ENCODE measurements around the gene DIABLO.
"Not testable (repeated sequence)": the region's sequence is repeated elsewhere in the genome, so short reads cannot be mapped to it uniquely, and the experiment has no call there.

Gene DIABLO

GRCh38 chr12:122265476-122265875, 39.6 kb upstream of the DIABLO start:
- peak overlapping the region; percentile 45 for H3K27ac ChIP-seq (ENCODE audit: low read length)
- no peaks in the 10 kb centered on the region for H3K9me3 ChIP-seq (ENCODE audit: insufficient read depth, low read length)
- H3K4me3 ChIP-seq (ENCODE audit: low read length), result peak overlapping the region; percentile 89
- no peaks in the 10 kb centered on the region for H3K27me3 ChIP-seq (ENCODE audit: low read depth, low read length)
- peaks cover 11% of the 10 kb centered on the region for H3K4me1 ChIP-seq (ENCODE audit: low read length)
- H2AFZ ChIP-seq (ENCODE audit: low read depth, low read length), result peak overlapping the region; percentile 87
- H3K36me3 ChIP-seq (replicated peaks; ENCODE audit: low read depth, low read length), result peaks cover 7% of the 10 kb centered on the region
- H3K79me2 ChIP-seq (ENCODE audit: low read length), result peaks cover 12% of the 10 kb centered on the region
- peak overlapping the region; percentile 92 for H3K4me2 ChIP-seq (ENCODE audit: low read length)
- no peak for TF ChIP-seq EZH2phosphoT487 (IDR thresholded peaks at IDR 0.05; ENCODE audit: low read depth)
- TF ChIP-seq, protein P1, sequence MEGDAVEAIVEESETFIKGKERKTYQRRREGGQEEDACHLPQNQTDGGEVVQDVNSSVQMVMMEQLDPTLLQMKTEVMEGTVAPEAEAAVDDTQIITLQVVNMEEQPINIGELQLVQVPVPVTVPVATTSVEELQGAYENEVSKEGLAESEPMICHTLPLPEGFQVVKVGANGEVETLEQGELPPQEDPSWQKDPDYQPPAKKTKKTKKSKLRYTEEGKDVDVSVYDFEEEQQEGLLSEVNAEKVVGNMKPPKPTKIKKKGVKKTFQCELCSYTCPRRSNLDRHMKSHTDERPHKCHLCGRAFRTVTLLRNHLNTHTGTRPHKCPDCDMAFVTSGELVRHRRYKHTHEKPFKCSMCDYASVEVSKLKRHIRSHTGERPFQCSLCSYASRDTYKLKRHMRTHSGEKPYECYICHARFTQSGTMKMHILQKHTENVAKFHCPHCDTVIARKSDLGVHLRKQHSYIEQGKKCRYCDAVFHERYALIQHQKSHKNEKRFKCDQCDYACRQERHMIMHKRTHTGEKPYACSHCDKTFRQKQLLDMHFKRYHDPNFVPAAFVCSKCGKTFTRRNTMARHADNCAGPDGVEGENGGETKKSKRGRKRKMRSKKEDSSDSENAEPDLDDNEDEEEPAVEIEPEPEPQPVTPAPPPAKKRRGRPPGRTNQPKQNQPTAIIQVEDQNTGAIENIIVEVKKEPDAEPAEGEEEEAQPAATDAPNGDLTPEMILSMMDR (IDR thresholded peaks at IDR 0.05; ENCODE audit: low read depth, low read length), result no peak
- peak overlapping the region; percentile 79 for H3K9ac ChIP-seq (ENCODE audit: low read length)
- no peaks in the 10 kb centered on the region for H4K20me1 ChIP-seq (ENCODE audit: insufficient read depth, low read length)

- H3K27ac ChIP-seq (ENCODE audit: low read length); H3K27me3 ChIP-seq (ENCODE audit: low read depth, low read length); H3K4me3 ChIP-seq (ENCODE audit: low read length); H3K9me3 ChIP-seq (ENCODE audit: insufficient read depth, low read length); H2AFZ ChIP-seq (ENCODE audit: low read depth, low read length); H3K4me1 ChIP-seq (ENCODE audit: low read length); H3K9ac ChIP-seq (ENCODE audit: low read length); H3K79me2 ChIP-seq (ENCODE audit: low read length); H3K36me3 ChIP-seq (replicated peaks; ENCODE audit: low read depth, low read length); H3K4me2 ChIP-seq (ENCODE audit: low read length); H4K20me1 ChIP-seq (ENCODE audit: insufficient read depth, low read length): not testable (repeated sequence)
These were observed 34.9 kb upstream of the DIABLO start for GRCh38 chr12:122260735-122261134.

GRCh38 chr12:122258939-122259338, 33.1 kb upstream of the DIABLO start:
- not testable (repeated sequence) for H3K4me1 ChIP-seq (ENCODE audit: low read length); H3K79me2 ChIP-seq (ENCODE audit: low read length); H3K9ac ChIP-seq (ENCODE audit: low read length); H3K9me3 ChIP-seq (ENCODE audit: insufficient read depth, low read length); H3K27ac ChIP-seq (ENCODE audit: low read length); H2AFZ ChIP-seq (ENCODE audit: low read depth, low read length); H3K4me2 ChIP-seq (ENCODE audit: low read length); H3K36me3 ChIP-seq (replicated peaks; ENCODE audit: low read depth, low read length); H3K4me3 ChIP-seq (ENCODE audit: low read length); H4K20me1 ChIP-seq (ENCODE audit: insufficient read depth, low read length); H3K27me3 ChIP-seq (ENCODE audit: low read depth, low read length)

- not testable (repeated sequence) for H2AFZ ChIP-seq (ENCODE audit: low read depth, low read length); H3K79me2 ChIP-seq (ENCODE audit: low read length); H3K4me3 ChIP-seq (ENCODE audit: low read length); H3K27me3 ChIP-seq (ENCODE audit: low read depth, low read length); H4K20me1 ChIP-seq (ENCODE audit: insufficient read depth, low read length); H3K9me3 ChIP-seq (ENCODE audit: insufficient read depth, low read length); H3K36me3 ChIP-seq (replicated peaks; ENCODE audit: low read depth, low read length); H3K4me2 ChIP-seq (ENCODE audit: low read length); H3K27ac ChIP-seq (ENCODE audit: low read length); H3K4me1 ChIP-seq (ENCODE audit: low read length); H3K9ac ChIP-seq (ENCODE audit: low read length)
These were observed 32.6 kb upstream of the DIABLO start for GRCh38 chr12:122258462-122258861.

- no peaks in the 10 kb centered on the region for H3K9me3 ChIP-seq (ENCODE audit: insufficient read depth, low read length)
- peaks cover 4% of the 10 kb centered on the region for H3K36me3 ChIP-seq (replicated peaks; ENCODE audit: low read depth, low read length)
- H3K4me2 ChIP-seq (ENCODE audit: low read length), result no peak overlapping the region
- H3K4me1 ChIP-seq (ENCODE audit: low read length), result no peaks in the 10 kb centered on the region
- no peak overlapping the region for H3K27ac ChIP-seq (ENCODE audit: low read length)
- no peak overlapping the region for H3K4me3 ChIP-seq (ENCODE audit: low read length)
- TF ChIP-seq EZH2phosphoT487 (IDR thresholded peaks at IDR 0.05; ENCODE audit: low read depth), result no peak
- TF ChIP-seq, protein P1 (IDR thresholded peaks at IDR 0.05; ENCODE audit: low read depth, low read length), result no peak
- H2AFZ ChIP-seq (ENCODE audit: low read depth, low read length), result no peak overlapping the region
- no peaks in the 10 kb centered on the region for H4K20me1 ChIP-seq (ENCODE audit: insufficient read depth, low read length)
- H3K27me3 ChIP-seq (ENCODE audit: low read depth, low read length), result no peaks in the 10 kb centered on the region
- no peak overlapping the region for H3K9ac ChIP-seq (ENCODE audit: low read length)
- no peaks in the 10 kb centered on the region for H3K79me2 ChIP-seq (ENCODE audit: low read length)
These were observed 24.7 kb upstream of the DIABLO start for GRCh38 chr12:122250536-122250935.

DNA sequence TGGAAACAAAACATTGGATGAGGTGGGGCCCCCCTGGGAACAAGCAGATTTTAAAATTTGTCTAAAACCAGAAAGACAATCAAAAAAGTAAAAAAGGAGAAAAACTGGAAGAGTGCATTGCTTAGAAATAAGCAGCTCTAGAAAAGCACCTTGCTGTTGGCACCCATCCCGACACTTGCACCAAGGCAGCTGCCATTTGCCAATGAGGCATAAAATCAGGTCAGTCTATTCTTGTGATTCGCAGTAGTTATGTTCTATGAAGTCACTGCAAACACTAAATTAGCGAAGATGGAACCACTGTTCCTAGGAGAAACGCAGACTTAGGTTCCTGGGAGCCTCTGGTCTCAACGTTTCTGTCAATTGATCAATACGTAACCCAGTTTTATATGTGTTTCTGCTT, 24.2 kb upstream of the DIABLO start:
- H4K20me1 ChIP-seq (ENCODE audit: insufficient read depth, low read length), result no peaks in the 10 kb centered on the region
- H3K79me2 ChIP-seq (ENCODE audit: low read length), result no peaks in the 10 kb centered on the region
- no peak overlapping the region for H2AFZ ChIP-seq (ENCODE audit: low read depth, low read length)
- H3K4me3 ChIP-seq (ENCODE audit: low read length), result no peak overlapping the region
- H3K4me1 ChIP-seq (ENCODE audit: low read length), result no peaks in the 10 kb centered on the region
- H3K36me3 ChIP-seq (replicated peaks; ENCODE audit: low read depth, low read length), result peaks cover 4% of the 10 kb centered on the region
- no peaks in the 10 kb centered on the region for H3K9me3 ChIP-seq (ENCODE audit: insufficient read depth, low read length)
- TF ChIP-seq EZH2phosphoT487 (IDR thresholded peaks at IDR 0.05; ENCODE audit: low read depth), result no peak
- TF ChIP-seq, protein P1 (IDR thresholded peaks at IDR 0.05; ENCODE audit: low read depth, low read length), result no peak
- H3K27me3 ChIP-seq (ENCODE audit: low read depth, low read length), result no peaks in the 10 kb centered on the region
- H3K4me2 ChIP-seq (ENCODE audit: low read length), result no peak overlapping the region
- H3K9ac ChIP-seq (ENCODE audit: low read length), result no peak overlapping the region
- no peak overlapping the region for H3K27ac ChIP-seq (ENCODE audit: low read length)

All from OCI-LY3 (cell line).